ENCODE results near the gene SLC25A17.

DNA sequence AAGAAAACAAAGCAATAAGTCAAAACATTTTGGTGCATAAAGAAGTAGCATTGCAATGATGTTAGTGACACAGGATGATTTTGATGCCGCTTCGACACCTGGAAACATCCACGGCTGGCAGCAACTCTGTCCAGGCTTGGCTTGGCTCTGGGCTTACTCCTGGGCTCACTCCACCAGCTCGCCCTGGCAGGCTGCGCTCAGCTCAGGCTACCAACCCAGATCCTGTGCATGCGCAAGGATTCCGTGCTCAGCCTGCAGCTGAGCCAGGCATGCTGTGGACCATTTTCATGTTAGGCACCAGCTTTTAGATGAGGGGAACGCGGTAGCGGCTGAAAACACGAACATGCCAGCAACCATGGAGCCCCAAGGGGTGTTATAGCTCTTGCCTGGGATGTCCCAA is 66.0 kb downstream of the SLC25A17 start:
- TF ChIP-seq ZNF274 (IDR thresholded peaks at IDR 0.05; ENCODE audit: low read depth, low read length) (no peak), YY1 (IDR thresholded peaks at IDR 0.05; ENCODE audit: insufficient read depth, insufficient read length) (no peak)

All from NT2/D1 (cell line).